ENCODE results near the gene MYCBP.
A peak's percentile ranks its signal among the peaks of the same experiment; 100 is the strongest.

Gene MYCBP

DNA sequence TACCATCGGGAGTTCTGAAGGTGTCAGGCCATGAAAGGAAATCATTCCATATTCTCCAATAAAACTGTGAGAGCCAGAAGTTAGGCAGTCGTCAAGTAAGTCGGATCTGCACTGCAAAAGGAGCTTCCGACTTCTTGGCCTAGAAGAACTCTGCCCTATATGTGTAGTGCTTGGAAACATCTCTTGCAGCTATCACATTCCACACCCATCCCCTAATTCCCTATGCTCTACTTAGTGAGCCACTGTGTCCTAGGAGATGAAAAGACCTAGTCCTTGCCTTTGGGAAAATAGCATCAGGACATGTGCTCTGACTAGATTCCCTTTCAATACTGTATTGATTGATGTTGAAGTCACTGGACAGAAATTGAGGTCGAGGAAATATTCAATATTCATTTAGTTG lies 16.4 kb upstream of the MYCBP start:
- H3K4me3 ChIP-seq (ENCODE audit: low read depth, low read length), result no peak overlapping the region
- in situ Hi-C loops (cut with HindIII; ENCODE audit: low sequenced_read_pairs), result no loop called here
- TF ChIP-seq, protein P1, sequence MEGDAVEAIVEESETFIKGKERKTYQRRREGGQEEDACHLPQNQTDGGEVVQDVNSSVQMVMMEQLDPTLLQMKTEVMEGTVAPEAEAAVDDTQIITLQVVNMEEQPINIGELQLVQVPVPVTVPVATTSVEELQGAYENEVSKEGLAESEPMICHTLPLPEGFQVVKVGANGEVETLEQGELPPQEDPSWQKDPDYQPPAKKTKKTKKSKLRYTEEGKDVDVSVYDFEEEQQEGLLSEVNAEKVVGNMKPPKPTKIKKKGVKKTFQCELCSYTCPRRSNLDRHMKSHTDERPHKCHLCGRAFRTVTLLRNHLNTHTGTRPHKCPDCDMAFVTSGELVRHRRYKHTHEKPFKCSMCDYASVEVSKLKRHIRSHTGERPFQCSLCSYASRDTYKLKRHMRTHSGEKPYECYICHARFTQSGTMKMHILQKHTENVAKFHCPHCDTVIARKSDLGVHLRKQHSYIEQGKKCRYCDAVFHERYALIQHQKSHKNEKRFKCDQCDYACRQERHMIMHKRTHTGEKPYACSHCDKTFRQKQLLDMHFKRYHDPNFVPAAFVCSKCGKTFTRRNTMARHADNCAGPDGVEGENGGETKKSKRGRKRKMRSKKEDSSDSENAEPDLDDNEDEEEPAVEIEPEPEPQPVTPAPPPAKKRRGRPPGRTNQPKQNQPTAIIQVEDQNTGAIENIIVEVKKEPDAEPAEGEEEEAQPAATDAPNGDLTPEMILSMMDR (IDR thresholded peaks at IDR 0.05; ENCODE audit: low read depth, low read length, missing control alignments), result no peak
- DNase-seq (ENCODE audit: low read depth), result no peak

DNA sequence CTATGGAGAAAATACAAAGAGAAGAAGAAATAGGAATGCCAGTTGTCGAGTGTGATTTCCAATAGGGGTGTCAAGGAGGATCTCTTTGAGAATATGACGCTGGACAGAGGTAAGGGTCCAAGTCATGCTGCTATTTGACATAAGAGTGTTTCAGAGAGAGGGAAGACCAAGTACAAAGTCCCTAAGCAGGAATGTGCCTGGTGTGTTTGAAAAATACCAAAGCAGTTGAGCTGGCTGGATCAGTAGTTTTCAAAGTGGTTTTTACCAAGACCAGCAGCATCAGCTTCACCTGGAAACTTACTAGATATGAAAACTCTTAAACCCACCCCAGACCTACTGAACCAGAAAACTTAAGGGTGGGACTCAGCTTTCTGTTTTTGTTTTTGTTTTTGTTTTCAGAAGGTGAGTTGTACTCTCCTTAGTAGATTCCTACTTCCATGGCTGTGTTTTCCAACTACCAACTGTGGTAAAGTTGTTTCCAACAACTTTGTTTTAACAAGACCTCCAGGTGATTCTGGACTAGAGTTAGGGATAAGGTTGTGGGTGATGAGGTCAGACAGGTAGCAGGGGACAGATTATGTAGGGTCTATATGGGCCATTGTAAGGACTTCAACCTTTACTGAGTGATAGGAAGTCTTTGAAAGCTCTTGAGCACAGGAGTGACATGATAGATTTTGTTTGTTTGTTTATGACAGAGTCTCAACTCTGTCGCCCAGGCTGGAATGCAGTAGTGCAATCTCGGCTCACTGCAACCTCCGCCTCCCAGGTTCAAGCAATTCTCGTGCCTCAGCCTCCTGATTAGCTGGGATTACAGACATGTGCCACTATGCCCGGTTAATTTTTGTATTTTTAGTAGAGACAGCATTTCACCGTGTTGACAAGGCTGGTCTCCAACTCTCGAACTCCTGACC lies 15.5 kb upstream of the MYCBP start:
- no peak overlapping the region for H3K4me3 ChIP-seq (ENCODE audit: low read depth, low read length)
- TF ChIP-seq, protein P1 (IDR thresholded peaks at IDR 0.05; ENCODE audit: low read depth, low read length, missing control alignments), result no peak
- no peak for DNase-seq (ENCODE audit: low read depth)
- in situ Hi-C loops (cut with HindIII; ENCODE audit: low sequenced_read_pairs), result no loop called here

DNA sequence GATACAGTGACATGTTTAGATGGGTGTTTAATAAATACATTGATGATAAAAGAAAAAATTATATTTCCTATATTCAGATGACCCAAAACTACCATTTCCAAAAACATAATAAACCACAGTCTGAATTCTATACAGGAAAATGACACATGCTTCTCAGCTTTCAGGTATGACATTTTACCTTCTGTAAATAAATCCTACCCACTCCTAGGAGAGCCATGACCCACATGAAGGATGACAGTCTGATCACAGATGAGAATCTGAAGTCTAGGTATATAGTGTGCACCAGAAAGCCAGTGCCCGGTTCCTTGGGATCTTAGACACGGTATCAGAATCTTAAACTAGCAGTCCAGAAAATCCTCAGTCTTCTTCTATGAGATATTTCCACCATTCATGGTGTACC lies 11.9 kb upstream of the MYCBP start:
- TF ChIP-seq, protein P1 (IDR thresholded peaks at IDR 0.05; ENCODE audit: low read depth, low read length, missing control alignments), result no peak
- no peak overlapping the region for H3K4me3 ChIP-seq (ENCODE audit: low read depth, low read length)
- DNase-seq (ENCODE audit: low read depth), result no peak
- in situ Hi-C loops (cut with HindIII; ENCODE audit: low sequenced_read_pairs), result no loop called here

DNA sequence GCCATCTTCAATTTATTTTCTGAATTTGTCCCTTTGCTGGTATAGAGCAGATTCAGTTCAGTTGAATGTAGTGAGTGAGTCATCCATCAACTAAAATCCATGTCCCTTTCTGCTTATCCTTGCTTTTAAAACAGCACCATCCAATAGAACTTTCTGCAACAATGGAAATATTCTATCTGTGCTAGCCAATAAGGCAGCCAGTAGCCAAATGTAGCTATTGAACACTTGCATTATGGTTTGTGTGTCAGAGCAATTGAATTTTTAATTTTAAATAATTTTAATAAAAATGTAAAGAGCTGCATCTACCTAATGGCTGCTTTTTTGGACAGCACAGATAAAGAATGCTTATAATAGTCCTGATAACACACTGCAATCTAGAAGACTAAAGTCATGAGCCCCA lies 8.3 kb upstream of the MYCBP start, which contains the start of gene GJA9:
TSS of gene GJA9 (minus strand) at position 101 of the 400 bp plus-strand sequence. CDS start 5,489 bp downstream, outside the sequence.
- TF ChIP-seq, protein P1 (IDR thresholded peaks at IDR 0.05; ENCODE audit: low read depth, low read length, missing control alignments), result no peak
- no peak within 1 kb of the TSS for H3K4me3 ChIP-seq (ENCODE audit: low read depth, low read length)
- no peak for DNase-seq (ENCODE audit: low read depth)
- in situ Hi-C loops (cut with HindIII; ENCODE audit: low sequenced_read_pairs), result no loop called here

DNA sequence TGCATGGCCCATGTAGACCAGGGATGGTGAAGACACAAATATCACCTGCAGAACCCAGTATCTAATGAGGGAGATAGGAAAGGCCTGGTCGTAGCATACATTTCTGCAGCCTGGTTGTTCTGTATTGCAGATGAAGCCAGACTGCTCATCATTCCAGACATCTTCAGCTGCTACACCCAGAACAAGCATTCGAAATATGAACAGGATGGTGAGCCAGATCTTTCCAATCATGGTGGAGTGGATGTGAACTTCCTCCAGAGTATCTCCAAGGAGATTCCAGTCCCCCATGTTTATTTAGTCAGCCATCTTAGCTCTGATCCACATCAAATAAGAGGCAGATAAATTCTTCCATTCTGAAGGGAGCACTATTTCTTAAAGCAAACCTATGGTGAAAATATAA lies 2.7 kb upstream of the MYCBP start:
- in situ Hi-C loops (cut with HindIII; ENCODE audit: low sequenced_read_pairs), result no loop called here
- no peak for DNase-seq (ENCODE audit: low read depth)
- TF ChIP-seq, protein P1 (IDR thresholded peaks at IDR 0.05; ENCODE audit: low read depth, low read length, missing control alignments), result no peak
- H3K4me3 ChIP-seq (ENCODE audit: low read depth, low read length), result no peak overlapping the region

DNA sequence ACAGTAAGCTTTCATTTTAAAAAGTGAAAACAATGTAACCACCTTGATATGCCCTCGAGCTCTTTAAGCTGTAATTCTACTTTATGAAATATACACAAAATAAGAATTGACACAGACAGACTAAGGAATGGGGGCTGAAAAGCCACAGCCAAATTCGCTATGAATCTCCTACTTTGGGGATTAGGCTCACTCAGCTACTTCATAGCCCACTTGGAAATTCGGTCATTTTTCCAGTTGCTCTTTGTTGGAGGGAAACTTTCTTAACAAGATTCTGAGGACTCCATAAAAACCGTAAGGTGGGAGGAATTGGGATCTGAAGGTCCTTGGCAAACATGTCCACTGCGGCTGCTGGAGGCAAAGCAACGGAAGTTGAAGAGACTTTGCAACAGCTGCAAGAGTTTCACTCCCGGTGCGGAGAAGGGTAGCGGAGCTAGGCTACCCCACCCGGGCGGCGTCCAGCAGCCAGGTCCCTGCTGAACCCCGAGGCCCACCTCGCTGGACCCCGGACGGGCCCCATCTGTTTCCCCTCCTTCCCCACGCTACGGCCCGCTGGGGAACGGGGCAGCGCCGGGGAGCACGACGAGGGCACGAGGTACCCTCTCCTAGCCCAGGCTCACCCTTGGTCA lies 634 bp downstream of the MYCBP start:
- H3K4me3 ChIP-seq (ENCODE audit: low read depth, low read length), result peak overlapping the region; percentile 73
- DNase-seq (ENCODE audit: low read depth), result peak; percentile 15
- TF ChIP-seq, protein P1 (IDR thresholded peaks at IDR 0.05; ENCODE audit: low read depth, low read length, missing control alignments), result no peak
- in situ Hi-C loops (cut with HindIII; ENCODE audit: low sequenced_read_pairs), result loop anchor here (25.0 kb wide), 1 partner anchor 215 kb away; no protein-coding TSS in a partner anchor
